Muscle of leg (tissue), 11 donors: Measurements from ENCODE around the gene KLHL6. TPM values are rescaled to one million over a fixed set of nuclear protein-coding genes. Genes with fewer than 3 reads are reported as not detected.

ENCODE experiments used
- DNase-seq: peaks from one replicate; pipeline ENCODE4 v3.0.0; 2013
- H3K27ac ChIP-seq: one replicate; pipeline ENCODE4 v1.5.1; 2013; ENCODE audit warnings: mild to moderate bottlenecking, low read length, control low read depth
- H3K27me3 ChIP-seq: one replicate; pipeline ENCODE4 v1.6.1; 2013; ENCODE audit warnings: low read length; ENCODE audit not compliant: control insufficient read depth, insufficient read depth
- H3K36me3 ChIP-seq: one replicate; pipeline ENCODE4 v1.6.1; 2013; ENCODE audit warnings: low read length; ENCODE audit not compliant: control insufficient read depth, insufficient read depth
- H3K4me1 ChIP-seq: one replicate; pipeline ENCODE4 v1.6.1; 2013; ENCODE audit warnings: low read length; ENCODE audit not compliant: control insufficient read depth, insufficient read depth
- H3K4me3 ChIP-seq: one replicate; pipeline ENCODE4 v1.5.1; 2013; ENCODE audit warnings: low read length, control low read depth
- H3K9me3 ChIP-seq: replicated peaks from 2 replicates; pipeline ENCODE4 v1.6.1; 2013; ENCODE audit warnings: low read depth, low read length; ENCODE audit not compliant: control insufficient read depth
- WGBS: methylation state at CpG from one replicate; pipeline ENCODE4 v1.1.5; 2013; ENCODE audit warnings: missing lambda C conversion rate; ENCODE audit not compliant: insufficient coverage; 5-methylcytosine and 5-hydroxymethylcytosine counted together
- polyA plus RNA-seq, 8 donors: library from polyadenylated mRNA; unstranded; fragments of 120-200 nt; gene quantifications; one replicate each; pipeline versions ENCODE4 v1.2.1 to v1.2.3, GENCODE V29; 2013; ENCODE audit warnings: inconsistent platforms in 1 of 8, low replicate concordance in 1 of 8; ENCODE audit not compliant: insufficient read length in 8 of 8, insufficient read depth in 1 of 8
- total RNA-seq: library from RNA; stranded (reverse); fragments of 120-200 nt; gene quantifications from one replicate; pipeline ENCODE4 v1.2.4, GENCODE V29; 2013

KLHL6 gene
- total and polyA plus RNA-seq, 9 donors, result 0.95 to 2.0 (median 1.4) TPM

DNA sequence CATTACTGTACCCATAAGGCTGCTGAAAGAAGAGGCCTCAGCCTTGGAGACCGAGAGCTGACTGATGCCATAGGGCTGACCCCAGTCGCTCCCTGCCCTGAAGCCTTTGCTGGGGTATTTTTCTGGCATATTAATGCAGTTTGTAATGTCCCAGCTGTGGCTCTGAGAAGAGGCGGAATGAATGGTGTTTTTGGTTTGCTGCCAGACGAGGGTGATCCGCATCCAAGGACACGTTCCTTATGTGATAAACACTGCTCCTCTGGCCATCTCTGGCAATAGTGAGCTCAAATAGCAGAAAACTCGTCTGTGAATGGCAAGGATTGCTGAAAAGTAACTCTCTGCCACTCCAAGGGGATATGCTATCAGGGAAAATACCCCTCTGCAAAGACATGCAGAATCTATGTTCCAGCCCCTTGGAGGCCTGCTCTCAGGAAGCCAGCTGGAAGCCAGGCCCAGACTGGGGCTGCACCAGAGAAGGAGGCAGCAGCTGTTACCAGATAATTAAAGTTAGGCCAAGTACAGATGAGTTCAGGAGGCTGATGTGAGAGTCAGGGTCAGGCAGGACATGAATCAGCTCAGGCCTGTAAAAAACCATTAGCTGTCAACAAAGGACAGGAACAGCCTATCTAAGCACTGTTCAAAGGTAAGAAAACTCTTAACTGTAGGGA, 28.9 kb upstream of the KLHL6 start:
- no peaks in the 10 kb centered on the region for H3K9me3 ChIP-seq
- DNase-seq, result peak; percentile 86
- peak overlapping the region; percentile 86 for H3K27ac ChIP-seq
- H3K27me3 ChIP-seq, result no peaks in the 10 kb centered on the region
- H3K4me1 ChIP-seq, result peaks cover 36% of the 10 kb centered on the region
- H3K36me3 ChIP-seq, result no peaks in the 10 kb centered on the region
- no peak overlapping the region for H3K4me3 ChIP-seq
- 17% methylated on average over 5 of the region's 7 CpGs for WGBS

DNA sequence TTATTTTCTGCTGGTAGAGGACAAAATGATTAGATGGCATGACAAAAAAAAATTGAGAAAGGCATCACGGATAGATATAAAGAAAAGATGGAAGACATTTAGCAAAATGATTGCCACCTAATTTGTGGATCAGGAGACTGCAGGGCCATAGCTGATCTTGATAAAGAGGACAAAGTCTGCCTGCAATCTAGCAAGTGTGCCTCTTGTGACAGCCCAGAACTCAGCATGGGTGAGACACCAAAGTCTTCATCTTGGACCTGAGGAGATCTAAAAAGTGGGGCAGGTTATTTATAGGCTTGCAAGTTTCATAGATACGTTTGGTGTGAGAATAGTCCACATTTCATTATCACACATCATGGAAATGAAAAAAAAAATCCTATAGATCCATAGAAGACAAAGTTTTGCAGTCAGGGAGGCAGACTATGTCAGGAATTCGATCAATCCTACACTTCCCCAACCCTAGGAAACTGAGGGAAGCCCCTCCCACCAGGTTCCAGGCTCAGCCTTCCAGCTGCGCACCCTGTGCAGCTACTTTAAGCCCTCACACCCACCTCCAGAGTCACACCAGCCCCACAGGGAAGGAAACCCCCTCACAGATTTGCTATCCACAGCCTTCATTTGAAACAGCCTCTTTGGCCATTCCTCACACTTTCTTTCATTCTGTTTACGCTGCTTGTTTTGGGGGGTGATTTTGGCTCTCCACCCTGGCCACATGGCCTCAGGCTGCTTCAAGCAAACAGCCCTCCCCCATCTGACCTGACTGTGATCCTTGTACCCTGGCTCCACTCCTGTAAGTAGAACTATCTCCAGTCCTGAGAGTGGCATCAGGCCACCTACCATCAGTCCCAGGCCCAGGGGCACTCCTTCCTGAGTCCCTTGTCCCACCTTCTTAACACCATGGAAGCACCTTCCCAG, 28.1 kb upstream of the KLHL6 start:
- peak overlapping the region; percentile 86 for H3K27ac ChIP-seq
- H3K27me3 ChIP-seq, result no peaks in the 10 kb centered on the region
- H3K4me3 ChIP-seq, result no peak overlapping the region
- 78% methylated on average over 3 of the region's 5 CpGs for WGBS
- peak; percentile 45 for DNase-seq
- no peaks in the 10 kb centered on the region for H3K36me3 ChIP-seq
- no peaks in the 10 kb centered on the region for H3K9me3 ChIP-seq
- peaks cover 36% of the 10 kb centered on the region for H3K4me1 ChIP-seq

DNA sequence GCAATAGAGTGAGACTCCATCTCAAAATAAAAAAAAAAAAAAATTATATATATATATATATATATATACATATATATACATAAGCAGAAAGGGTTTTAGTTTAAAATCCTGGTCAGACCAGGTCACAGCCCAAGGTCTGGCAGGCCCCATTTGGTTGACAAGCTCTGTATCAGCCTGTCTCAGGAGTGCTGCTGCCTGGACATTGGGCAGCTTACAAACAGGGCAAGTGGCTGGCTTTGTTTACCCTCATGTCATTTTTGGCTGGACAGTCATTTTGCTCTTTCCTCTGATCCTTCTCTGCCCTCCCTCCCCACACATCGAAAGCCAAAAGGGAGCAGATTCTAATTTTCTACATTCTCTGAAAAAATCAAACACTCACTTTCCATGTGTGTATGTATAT, 26.7 kb upstream of the KLHL6 start:
- Histone ChIP-seq H3K4me3 (no peak overlapping the region), H3K27me3 (no peaks in the 10 kb centered on the region), H3K36me3 (no peaks in the 10 kb centered on the region), H3K4me1 (peaks cover 36% of the 10 kb centered on the region), H3K9me3 (no peaks in the 10 kb centered on the region), H3K27ac (no peak overlapping the region)
- WGBS, result no CpG with 5 or more reads among the region's 1 CpG
- no peak for DNase-seq

GRCh38 chr3:183581496-183582155, 26.1 kb upstream of the KLHL6 start:
- Histone ChIP-seq H3K27ac (no peak overlapping the region), H3K27me3 (no peaks in the 10 kb centered on the region), H3K4me3 (no peak overlapping the region), H3K9me3 (no peaks in the 10 kb centered on the region), H3K4me1 (peaks cover 36% of the 10 kb centered on the region), H3K36me3 (no peaks in the 10 kb centered on the region)
- DNase-seq, result no peak
- no CpG with 5 or more reads among the region's 3 CpGs for WGBS

DNA sequence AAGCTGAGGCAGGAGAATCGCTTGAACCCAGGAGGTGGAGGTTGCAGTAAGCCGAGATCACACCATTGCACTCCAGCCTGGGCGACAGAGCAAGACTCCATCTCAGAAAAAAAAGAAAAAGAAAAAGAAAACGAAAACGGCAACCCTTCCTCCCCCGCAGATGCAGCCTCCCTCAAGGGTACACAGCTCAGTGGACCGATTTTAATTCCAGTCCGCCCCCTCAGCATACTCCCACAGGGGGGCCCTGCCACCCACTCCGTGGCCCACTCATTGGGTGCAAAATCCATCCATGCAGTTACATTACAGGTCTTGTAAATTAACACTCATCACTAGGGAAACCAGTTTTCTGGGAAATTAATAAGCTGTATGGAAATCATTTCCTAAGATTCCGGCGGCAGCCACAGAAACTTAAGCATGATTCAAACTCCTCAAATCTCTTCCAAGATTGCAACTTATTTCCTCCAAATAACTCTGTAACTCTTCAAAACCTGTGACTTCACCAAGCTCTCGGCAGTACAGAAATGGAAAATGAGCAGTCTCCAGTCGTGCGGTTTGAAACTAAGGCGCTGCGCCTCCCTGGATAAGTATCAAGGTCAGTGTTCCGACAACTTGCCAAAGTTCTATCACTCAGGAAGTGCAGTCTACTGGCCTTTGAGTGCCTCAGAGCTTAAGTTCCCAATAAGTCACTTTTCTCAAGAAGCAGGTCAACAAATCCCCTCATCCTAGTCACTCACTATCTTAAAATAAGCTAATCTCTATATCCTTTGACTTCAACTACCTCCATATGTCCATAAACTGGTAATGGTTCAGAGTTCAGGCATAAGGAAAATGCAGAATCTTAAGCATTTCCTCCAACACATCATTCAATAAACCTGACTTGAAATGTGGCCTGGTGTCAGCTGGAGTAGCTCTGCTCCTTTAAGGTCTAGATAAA, 24.7 kb upstream of the KLHL6 start:
- H3K27me3 ChIP-seq, result no peaks in the 10 kb centered on the region
- H3K9me3 ChIP-seq, result no peaks in the 10 kb centered on the region
- H3K27ac ChIP-seq, result peak overlapping the region; percentile 81
- H3K36me3 ChIP-seq, result no peaks in the 10 kb centered on the region
- peak; percentile 88 for DNase-seq
- peaks cover 39% of the 10 kb centered on the region for H3K4me1 ChIP-seq
- WGBS, result 37% methylated on average over 9 of the region's 17 CpGs
- H3K4me3 ChIP-seq, result no peak overlapping the region

- H3K36me3 ChIP-seq, result no peaks in the 10 kb centered on the region
- H3K27me3 ChIP-seq, result no peaks in the 10 kb centered on the region
- H3K27ac ChIP-seq, result no peak overlapping the region
- peaks cover 21% of the 10 kb centered on the region for H3K4me1 ChIP-seq
- WGBS, result 87% methylated on average over 3 of the region's 3 CpGs
- no peaks in the 10 kb centered on the region for H3K9me3 ChIP-seq
- no peak for DNase-seq
- H3K4me3 ChIP-seq, result no peak overlapping the region
Observed at GRCh38 chr3:183578179-183578578, 22.7 kb upstream of the KLHL6 start.

- Histone ChIP-seq H3K27me3 (no peaks in the 10 kb centered on the region), H3K27ac (no peak overlapping the region), H3K4me3 (no peak overlapping the region), H3K36me3 (no peaks in the 10 kb centered on the region), H3K9me3 (no peaks in the 10 kb centered on the region), H3K4me1 (peaks cover 15% of the 10 kb centered on the region)
- WGBS, result no CpG with 5 or more reads among the region's 3 CpGs
- DNase-seq, result peak; percentile 35
Observed at GRCh38 chr3:183577346-183577745, 21.8 kb upstream of the KLHL6 start.

GRCh38 chr3:183576487-183577107, 21.1 kb upstream of the KLHL6 start:
- no peaks in the 10 kb centered on the region for H3K36me3 ChIP-seq
- no peak overlapping the region for H3K27ac ChIP-seq
- H3K9me3 ChIP-seq, result no peaks in the 10 kb centered on the region
- 7% methylated on average over 3 of the region's 6 CpGs for WGBS
- peaks cover 14% of the 10 kb centered on the region for H3K4me1 ChIP-seq
- peak; percentile 85 for DNase-seq
- H3K4me3 ChIP-seq, result no peak overlapping the region
- no peaks in the 10 kb centered on the region for H3K27me3 ChIP-seq

DNA sequence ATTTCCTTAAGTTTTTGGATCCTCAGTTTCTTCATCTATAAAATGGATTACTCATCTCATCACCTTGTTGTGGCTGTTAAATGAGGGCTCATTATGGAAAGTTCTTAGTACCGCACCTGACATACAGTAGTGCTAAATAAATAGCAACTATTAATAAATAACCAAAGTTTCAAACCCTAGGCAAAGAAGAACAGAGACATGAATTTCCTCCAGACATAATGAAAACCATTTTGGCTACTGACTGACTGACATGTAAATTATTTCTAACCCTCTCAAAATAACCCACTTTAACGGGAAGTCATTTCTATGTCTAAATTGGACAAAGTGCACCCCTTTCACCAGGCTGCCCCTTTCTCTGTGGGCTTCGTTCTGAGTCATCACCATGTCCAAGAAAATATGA, 17.4 kb upstream of the KLHL6 start:
- no peak for DNase-seq
- Histone ChIP-seq H3K27me3 (no peaks in the 10 kb centered on the region), H3K36me3 (no peaks in the 10 kb centered on the region), H3K4me1 (peaks cover 5% of the 10 kb centered on the region), H3K9me3 (no peaks in the 10 kb centered on the region), H3K27ac (no peak overlapping the region), H3K4me3 (no peak overlapping the region)
- no CpG with 5 or more reads among the region's 3 CpGs for WGBS
